Heart right ventricle (tissue), 16 donors: ENCODE measurements around the gene R3HDM4. TPM values are rescaled to one million over a fixed set of nuclear protein-coding genes. Genes with fewer than 3 reads are reported as not detected.

Source experiments
- ATAC-seq, 8 donors: fragments of 200-7000 bp; cut with Tn5 transposase; one replicate each; pipeline ENCODE4 v1.9.1; 2020; ENCODE audit warnings: mild to moderate bottlenecking in 8 of 8, moderate library complexity in 8 of 8, moderate number of reproducible peaks in 1 of 8
- DNase-seq, 2 donors: peaks; one replicate each; pipeline ENCODE4 v3.0.0-alpha.2; 2020
- H3K27ac ChIP-seq, 10 donors: fragments of 200-600 bp; sonication (generic) in 2 of 10; one replicate each; pipeline versions ENCODE4 v1.5.0 to v1.8.0; 2020 to 2022; ENCODE audit warnings: mild to moderate bottlenecking in 3 of 10
- H3K27me3 ChIP-seq, 7 donors: fragments of 200-600 bp; one replicate each; pipeline ENCODE4 v1.8.0; 2021 to 2022; ENCODE audit warnings: mild to moderate bottlenecking in 2 of 7
- H3K36me3 ChIP-seq, 9 donors: fragments of 200-600 bp; sonication (generic) in 1 of 9; one replicate each; pipeline versions ENCODE4 v1.5.0 to v1.8.0; 2020 to 2022; ENCODE audit warnings: mild to moderate bottlenecking in 2 of 9
- H3K4me1 ChIP-seq, 9 donors: fragments of 200-600 bp; sonication (generic) in 1 of 9; one replicate each; pipeline versions ENCODE4 v1.5.0 to v1.8.0; 2020 to 2022; ENCODE audit warnings: mild to moderate bottlenecking in 4 of 9
- H3K4me3 ChIP-seq, 10 donors: fragments of 200-600 bp; sonication (generic) in 2 of 10; one replicate each; pipeline versions ENCODE4 v1.5.0 to v1.8.0; 2020 to 2022; ENCODE audit warnings: mild to moderate bottlenecking in 7 of 10, moderate library complexity in 2 of 10
- H3K9me3 ChIP-seq, 11 donors: fragments of 200-600 bp in 10 of 11; sonication (generic) in 2 of 11; one replicate each; pipeline versions ENCODE4 v1.5.0 to v1.8.0; 2013 to 2022; ENCODE audit warnings: mild to moderate bottlenecking in 2 of 11, control low read depth in 1 of 11, moderate library complexity in 1 of 11
- WGBS, 2 donors: extraction: QIAGEN DNeasy Blood & Tissue Kit; methylation state at CpG; one replicate each; pipeline ENCODE4 v1.1.7; 2013; ENCODE audit warnings: inconsistent platforms in 1 of 2; 5-methylcytosine and 5-hydroxymethylcytosine counted together
- intact Hi-C, 10 donors: fragments of 100-400 bp; cut with DNase I; formaldehyde crosslinking; loops; one replicate each; pipeline versions ENCODE4 v1.11.1 to v1.14.2; 2022
- polyA plus RNA-seq, 2 donors: library from polyadenylated mRNA; stranded (reverse); fragments of 200-250 nt; gene quantifications; one replicate each; pipeline ENCODE4 v1.2.3, GENCODE V29; 2013
- total RNA-seq, 10 donors: library from RNA; stranded (reverse); fragmentation: NEBNext Ultra II Directional in 3 of 10; extraction: Animal tissue kit (Norgen Biotek cat#: 25700) in 3 of 10; gene quantifications; one replicate each; pipeline versions ENCODE4 v1.2.1 to v1.2.4, GENCODE V29; 2021 to 2023
- TF ChIP-seq, protein P1 (sequence below), 9 donors: fragments of 200-600 bp; sonication (generic) in 2 of 9; IDR thresholded peaks; one replicate each; pipeline versions ENCODE4 v1.5.0 to v1.8.0; 2021 to 2022; ENCODE audit warnings: antibody characterized with exemption in 9 of 9, mild to moderate bottlenecking in 5 of 9, moderate library complexity in 1 of 9
- donor health status: Arrhythmogenic right ventricular cardiomyopathy.
- donor health status: ischemic (EF 13 %, LVEDD 7.1; RV severe dilation, severe dysfunction).
- donor health status: healthy with polysubstance abuse.
- donor health status: DM: no; HTN: yes; CAD: no.
- donor health status: DM: no; HTN: no; CAD: no.
- donor health status: ischemic (EF 25% LVEDD 6.9; RV normal size, moderate dysfunction).
- donor health status: ischemic (EF 25% LVEDD 5.7; RV mildly dilated, moderate dysfunction).
- donor health status: healthy.
- donor health status: DM: yes; HTN: yes; CAD: no.
- donor health status: Ischemic cardiomyopathy.
- donor health status: ischemic (EF 35%, LVEDD 5.7; RV mildly dilated, moderate dysfunction).
- donor health status: nonischemic (EF 11% LVEDD 7.7; RV severe dilation, severe dysfunction).
- donor health status: DM: yes; HTN: yes; CAD: no.
- donor health status: PGD.
- donor health status: ischemic (EF 29% LVEDD 5.4; RV normal size, mild dysfunction).
- donor health status: nonischemic (EF 23%, LVEDD 6.1; RV moderate dilation, normal function).

Gene R3HDM4
- total and polyA plus RNA-seq, 12 donors = 16.3 to 49.8 (median 20.8) TPM

DNA sequence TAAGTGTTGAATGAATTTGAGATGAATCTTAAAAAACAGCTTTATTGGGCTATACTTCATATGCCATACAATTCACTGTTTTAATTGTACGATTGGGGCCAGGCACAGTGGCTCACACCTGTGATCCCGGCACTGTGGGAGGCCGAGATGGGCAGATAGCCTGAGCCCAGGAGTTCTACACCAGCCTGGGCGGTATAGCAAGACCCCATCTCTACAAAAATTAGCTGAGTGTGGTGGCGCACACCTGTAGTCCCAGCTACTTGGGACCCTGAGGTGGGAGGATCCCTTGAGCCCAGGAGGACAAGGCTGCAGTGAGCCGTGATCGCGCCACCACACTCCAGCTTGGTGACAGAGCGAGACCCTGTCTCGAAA, 23.1 kb upstream of the R3HDM4 start:
- H3K36me3 ChIP-seq = peaks cover 0 to 4% (median 0%) of the 10 kb centered on the region in 9 donors
- intact Hi-C loops = loop anchor here in 1 of 10 donors (5.0 kb wide), 1 partner anchor 36 kb away; no protein-coding TSS in a partner anchor
- 98% methylated on average over 10 of the region's 10 CpGs for WGBS, 2 donors
- H3K27ac ChIP-seq = no peak overlapping the region
- no peaks in the 10 kb centered on the region for H3K27me3 ChIP-seq
- no peak for DNase-seq
- TF ChIP-seq, protein P1, sequence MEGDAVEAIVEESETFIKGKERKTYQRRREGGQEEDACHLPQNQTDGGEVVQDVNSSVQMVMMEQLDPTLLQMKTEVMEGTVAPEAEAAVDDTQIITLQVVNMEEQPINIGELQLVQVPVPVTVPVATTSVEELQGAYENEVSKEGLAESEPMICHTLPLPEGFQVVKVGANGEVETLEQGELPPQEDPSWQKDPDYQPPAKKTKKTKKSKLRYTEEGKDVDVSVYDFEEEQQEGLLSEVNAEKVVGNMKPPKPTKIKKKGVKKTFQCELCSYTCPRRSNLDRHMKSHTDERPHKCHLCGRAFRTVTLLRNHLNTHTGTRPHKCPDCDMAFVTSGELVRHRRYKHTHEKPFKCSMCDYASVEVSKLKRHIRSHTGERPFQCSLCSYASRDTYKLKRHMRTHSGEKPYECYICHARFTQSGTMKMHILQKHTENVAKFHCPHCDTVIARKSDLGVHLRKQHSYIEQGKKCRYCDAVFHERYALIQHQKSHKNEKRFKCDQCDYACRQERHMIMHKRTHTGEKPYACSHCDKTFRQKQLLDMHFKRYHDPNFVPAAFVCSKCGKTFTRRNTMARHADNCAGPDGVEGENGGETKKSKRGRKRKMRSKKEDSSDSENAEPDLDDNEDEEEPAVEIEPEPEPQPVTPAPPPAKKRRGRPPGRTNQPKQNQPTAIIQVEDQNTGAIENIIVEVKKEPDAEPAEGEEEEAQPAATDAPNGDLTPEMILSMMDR (IDR thresholded peaks at IDR 0.05) = no peak
- H3K9me3 ChIP-seq = no peaks in the 10 kb centered on the region
- ATAC-seq = no peak
- H3K4me1 ChIP-seq = peaks cover 28 to 57% (median 35%) of the 10 kb centered on the region in 9 donors
- H3K4me3 ChIP-seq = no peak overlapping the region

DNA sequence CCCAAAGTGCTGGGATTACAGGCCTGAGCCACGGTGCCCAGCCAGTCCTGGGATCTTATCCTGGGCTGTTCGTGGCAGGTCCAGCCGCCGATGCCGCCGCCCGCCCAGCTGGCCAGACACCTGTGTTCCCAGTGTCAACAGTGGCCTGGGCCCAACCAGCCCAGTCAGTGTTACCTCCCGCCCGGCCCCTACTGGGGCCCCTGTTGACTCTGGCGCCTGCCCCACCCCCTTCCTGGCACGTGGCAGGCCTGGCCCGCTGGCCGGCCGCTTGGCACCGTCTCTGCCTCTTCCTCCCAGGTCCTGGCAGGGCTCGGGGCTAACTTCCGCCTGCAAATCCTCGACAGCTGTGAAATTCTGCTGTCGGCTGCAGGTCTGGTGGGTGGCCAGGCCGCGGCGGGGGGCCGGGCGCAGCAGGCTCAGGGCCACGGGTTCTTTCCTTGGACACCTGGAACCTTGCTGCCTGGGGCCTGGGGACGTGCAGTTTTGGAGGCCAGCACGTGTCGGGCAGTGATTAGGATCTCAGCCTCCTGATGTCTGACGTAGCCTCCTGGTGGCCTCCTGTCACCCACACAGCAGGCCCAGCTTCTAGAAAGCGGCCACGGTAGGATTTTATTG, 22.0 kb upstream of the R3HDM4 start:
- Histone ChIP-seq H3K4me3 (peak overlapping the region in 4 of 10 donors; percentile 4 to 16 (median 12)), H3K9me3 (no peaks in the 10 kb centered on the region), H3K36me3 (peaks cover 0 to 5% (median 0%) of the 10 kb centered on the region in 9 donors), H3K27me3 (no peaks in the 10 kb centered on the region), H3K4me1 (peaks cover 28 to 47% (median 35%) of the 10 kb centered on the region in 9 donors), H3K27ac (peak overlapping the region in 7 of 10 donors; percentile 46 to 79 (median 73))
- DNase-seq (peak; percentile 85 to 89), ATAC-seq (peak; percentile 90 to 96 (median 92))
- intact Hi-C loops = loop anchor here in 1 of 10 donors (5.0 kb wide), 1 partner anchor 37 kb away; no protein-coding TSS in a partner anchor
- TF ChIP-seq, protein P1 (IDR thresholded peaks at IDR 0.05) = no peak
- WGBS, 2 donors = 15 to 19% methylated on average over 28 to 31 of the region's 31 CpGs

DNA sequence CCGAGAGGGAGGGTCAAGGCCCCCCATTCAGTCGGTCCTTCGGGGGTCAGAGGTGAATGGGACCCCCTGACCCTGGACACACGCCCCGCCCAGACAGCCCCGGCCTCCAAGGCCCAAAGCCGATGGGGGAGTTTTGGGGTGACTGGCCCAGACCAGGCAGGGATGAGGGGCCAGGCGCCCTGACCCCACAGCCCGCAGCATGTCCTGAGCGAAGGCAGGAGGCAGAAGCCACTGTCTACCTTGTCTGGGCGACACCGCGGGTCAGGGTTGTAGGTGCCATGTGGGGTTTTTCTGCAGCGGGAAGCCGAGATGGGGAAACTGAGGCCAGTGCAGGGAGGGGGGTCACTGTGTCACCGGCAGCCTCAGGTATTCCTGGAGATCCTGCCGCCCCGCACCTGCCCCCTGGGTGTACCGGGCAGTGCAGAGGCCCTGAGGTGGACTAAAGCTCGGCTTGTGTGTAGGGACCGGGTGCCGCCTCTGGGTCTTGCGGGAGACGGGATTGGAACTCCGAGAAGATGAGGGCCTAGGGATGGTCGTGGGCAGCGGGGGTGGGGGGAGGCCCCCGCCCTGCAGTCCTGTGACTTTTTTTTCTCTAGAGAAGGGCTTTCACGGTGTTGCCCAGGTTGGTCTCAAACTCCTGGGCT, 21.3 kb upstream of the R3HDM4 start:
- DNase-seq (peak in 1 of 2 donors; percentile 13), ATAC-seq (peak in 1 of 8 donors; percentile 1)
- peak overlapping the region in 4 of 10 donors; percentile 4 to 16 (median 12) for H3K4me3 ChIP-seq
- no peaks in the 10 kb centered on the region for H3K9me3 ChIP-seq
- TF ChIP-seq, protein P1 (IDR thresholded peaks at IDR 0.05) = no peak
- peaks cover 0 to 7% (median 0%) of the 10 kb centered on the region in 9 donors for H3K36me3 ChIP-seq
- WGBS, 2 donors = 81 to 83% methylated on average over 29 of the region's 29 CpGs
- H3K4me1 ChIP-seq = peaks cover 28 to 41% (median 35%) of the 10 kb centered on the region in 9 donors
- no peaks in the 10 kb centered on the region for H3K27me3 ChIP-seq
- peak overlapping the region in 7 of 10 donors; percentile 46 to 79 (median 73) for H3K27ac ChIP-seq
- intact Hi-C loops = no loop called here

DNA sequence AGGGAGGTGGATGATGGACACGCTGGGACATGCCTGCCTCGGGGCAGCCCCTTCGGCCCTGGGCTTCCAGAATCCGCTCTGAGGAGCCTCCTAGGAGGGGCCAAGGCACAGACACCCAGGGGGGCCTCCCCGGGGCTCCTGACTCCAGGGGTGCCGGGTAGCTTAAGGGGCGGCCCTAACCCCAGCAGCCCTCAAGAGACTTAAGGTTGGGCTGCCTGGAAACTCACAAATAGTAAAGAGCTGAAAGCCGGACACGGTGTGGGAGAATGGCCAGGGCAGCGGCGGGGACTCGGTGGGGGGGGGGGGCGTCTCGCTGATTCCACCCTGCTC, 20.5 kb upstream of the R3HDM4 start:
- intact Hi-C loops = no loop called here
- Histone ChIP-seq H3K4me1 (peaks cover 28 to 45% (median 35%) of the 10 kb centered on the region in 9 donors), H3K27ac (peak overlapping the region in 8 of 10 donors; percentile 56 to 76 (median 69)), H3K9me3 (no peaks in the 10 kb centered on the region), H3K36me3 (peaks cover 0 to 7% (median 0%) of the 10 kb centered on the region in 9 donors), H3K4me3 (peak overlapping the region in 8 of 10 donors; percentile 2 to 42 (median 29)), H3K27me3 (no peaks in the 10 kb centered on the region)
- no peak for DNase-seq
- TF ChIP-seq, protein P1 (IDR thresholded peaks at IDR 0.05) = no peak
- no peak for ATAC-seq
- 41 to 50% methylated on average over 13 to 14 of the region's 14 CpGs for WGBS, 2 donors
